HG03025 (cell line): Measurements from ENCODE around the gene COPE.

ENCODE experiments used
- ATAC-seq: cut with Tn5 transposase; IDR thresholded peaks from one replicate; pipeline ENCODE4 v1.9.1; 2021; ENCODE audit warnings: mild to moderate bottlenecking, moderate library complexity; ENCODE audit not compliant: unreplicated experiment, low FRiP score

The COPE gene

DNA sequence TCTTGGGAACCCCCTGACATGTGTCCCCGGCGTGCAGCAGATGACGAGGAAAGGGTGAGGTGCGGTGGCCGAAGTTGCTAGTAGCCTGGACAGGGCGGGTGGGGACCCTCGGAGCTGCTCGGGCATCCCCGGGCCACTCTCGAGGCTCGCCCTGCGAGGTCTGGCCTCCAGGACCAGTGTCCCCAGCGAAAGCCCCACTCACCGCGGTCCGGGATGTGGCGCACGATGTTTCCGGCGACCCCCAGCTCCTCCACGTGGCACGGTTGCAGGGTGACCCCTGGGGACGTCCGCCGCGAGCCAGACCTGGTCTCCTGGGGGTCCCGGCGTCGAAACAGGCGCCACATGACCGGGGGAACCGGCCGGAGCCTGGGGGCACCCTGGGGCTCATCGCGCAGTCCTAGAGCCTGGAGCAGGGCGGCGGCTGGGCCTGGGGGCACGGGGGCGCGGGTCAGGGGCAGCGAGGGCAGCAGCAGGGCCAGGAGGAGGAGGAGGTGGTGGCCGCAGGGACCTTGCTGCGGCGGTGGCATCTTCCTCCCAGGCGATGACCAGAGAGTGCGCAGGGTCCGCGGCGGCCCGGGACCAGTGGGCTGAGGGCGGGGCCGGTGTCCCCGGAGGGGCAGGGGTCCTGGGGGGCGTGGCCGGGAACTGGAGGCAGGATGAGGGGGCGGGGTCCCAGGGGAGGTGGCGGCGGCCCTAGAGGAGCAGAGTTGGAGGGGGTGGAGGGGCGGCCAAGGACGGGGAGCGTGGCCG is 49.2 kb downstream of the COPE start:
- ATAC-seq: no peak

DNA sequence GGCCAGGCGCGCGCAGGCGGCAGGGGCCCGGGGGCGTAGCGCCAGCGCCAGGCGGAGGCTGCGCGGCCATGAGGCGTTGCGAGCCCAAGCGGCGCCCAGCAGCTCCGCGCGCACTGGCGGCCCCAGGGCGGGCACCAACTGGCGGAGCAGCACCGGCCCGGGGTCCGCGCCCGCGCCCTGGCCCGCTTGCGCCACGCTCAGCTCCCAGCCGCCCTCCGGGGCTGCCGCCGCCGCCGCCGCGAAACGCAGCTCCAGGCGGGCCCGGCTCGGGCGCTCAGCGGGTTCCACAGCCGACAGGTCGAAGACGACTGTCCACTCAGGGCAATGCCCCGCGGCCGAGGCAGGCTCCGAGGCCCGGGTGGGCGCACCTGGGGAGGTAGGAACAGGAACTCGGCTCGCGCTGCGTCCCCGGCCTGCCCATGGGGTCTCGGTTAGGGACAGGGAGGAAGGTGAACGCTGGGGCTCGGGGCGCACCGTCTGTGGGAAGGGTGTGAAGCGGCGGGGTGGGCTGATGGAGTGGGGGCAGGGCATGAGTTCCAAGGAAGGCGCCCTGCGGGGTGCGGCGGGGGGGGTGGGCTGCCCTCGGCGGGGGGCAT is 50.1 kb downstream of the COPE start:
- no peak for ATAC-seq

- ATAC-seq: no peak
These were observed 50.7 kb downstream of the COPE start for GRCh38 chr19:18868380-18869022.

DNA sequence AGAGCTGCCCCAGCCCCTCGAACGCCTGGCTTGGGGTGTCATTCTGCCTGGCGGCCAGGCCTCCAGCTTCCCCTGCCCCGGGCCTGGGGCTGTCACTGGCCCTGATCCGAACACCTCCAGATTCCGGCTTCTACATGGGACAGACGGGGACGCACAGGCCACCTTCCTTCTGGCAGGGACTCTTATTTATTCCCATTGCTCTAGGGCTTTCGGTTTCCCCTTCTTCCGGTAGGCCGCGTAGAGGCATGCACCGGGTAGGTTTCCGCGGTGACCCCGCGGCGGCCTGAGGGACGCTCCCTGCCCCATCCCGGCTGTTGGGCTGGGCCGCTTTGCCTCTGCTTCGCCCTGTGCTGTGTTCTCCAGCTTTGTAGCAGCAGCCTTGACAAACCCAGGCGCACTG is 51.4 kb downstream of the COPE start:
- ATAC-seq: no peak

- ATAC-seq: no peak
These were observed 52.0 kb downstream of the COPE start for GRCh38 chr19:18867199-18867598.

DNA sequence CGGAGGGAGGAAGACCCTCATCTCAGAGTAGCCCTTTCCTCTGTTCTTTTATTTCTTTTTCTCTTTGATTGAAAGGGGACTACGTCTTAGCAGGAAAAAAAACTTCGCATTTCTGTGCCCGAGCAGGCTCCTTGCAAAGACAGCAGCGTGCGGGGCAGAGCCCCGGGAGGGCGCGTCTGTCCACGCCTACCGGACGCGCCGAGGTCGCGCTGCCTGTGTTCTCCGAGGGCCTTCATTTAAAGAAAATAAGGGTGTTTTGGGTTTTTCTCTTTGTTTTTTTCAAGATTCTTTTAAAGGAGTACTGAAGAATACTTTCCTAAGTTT is 52.4 kb downstream of the COPE start:
- ATAC-seq: no peak

DNA sequence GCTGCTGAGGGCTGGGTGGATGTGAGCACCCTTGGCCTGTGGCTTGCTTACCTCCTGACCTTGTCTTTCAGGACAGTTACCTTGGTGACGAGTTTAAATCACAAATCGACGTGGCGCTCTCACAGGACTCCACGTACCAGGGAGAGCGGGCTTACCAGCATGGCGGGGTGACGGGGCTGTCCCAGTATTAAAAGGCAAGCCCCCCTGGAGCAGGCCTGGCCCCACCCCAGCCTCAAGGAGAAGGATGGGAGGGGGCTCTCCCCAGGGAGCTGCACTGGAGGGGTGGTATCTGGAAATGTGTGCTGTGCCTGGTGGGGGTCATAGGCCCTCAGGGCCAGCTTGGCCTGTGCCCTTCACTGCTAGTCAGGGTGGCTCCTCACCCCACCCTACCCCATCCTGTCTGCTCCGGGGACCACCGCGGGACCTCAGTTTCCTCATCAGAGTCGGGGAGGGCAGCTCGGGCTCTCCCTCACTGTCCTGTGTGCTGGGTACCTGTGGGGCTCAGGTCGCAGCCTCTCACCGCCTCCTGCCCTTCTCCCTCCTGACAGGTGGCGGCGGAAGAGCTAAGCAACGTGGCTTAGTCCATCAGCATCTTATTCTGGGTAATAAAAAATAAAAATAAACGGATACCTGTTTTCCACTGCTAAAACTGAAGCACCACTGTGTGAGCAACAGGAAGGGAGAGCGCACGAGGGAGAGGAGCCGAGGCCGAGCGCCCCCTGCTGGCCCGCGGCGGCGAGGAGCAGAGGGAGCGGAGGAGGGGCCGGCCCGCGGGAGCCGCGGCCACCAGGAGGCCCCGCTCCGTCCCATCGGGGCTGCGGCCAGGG is 53.0 kb downstream of the COPE start:
- ATAC-seq: no peak

GRCh38 chr19:18865106-18865972 is 53.8 kb downstream of the COPE start:
- ATAC-seq: no peak

DNA sequence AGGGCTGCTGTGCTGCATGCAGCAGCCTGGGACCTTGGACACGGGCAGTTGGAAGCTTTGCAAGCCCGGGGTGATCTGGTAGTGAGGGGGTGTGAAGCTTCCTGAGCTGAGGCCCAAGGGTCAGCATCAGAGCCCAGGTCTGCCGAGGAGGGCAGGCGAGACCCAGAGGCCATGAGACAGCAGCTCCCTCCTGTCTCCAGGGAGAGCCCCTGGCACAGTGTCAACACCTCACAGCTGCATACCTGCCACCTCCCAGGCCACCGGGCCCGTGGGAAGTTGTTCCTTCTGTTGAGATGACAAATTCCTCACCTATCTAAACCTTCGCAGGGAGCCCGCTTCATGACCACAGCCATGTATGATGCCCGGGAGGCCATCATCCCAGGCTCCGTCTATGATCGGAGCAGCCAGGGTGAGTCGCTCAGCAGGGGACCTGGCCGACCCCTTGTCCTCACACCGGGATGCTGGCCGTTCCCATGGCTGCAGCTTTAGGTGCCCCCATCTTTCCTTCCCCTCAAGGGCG is 55.3 kb downstream of the COPE start:
- ATAC-seq: no peak

GRCh38 chr19:18862976-18863842 is 56.0 kb downstream of the COPE start:
- ATAC-seq: no peak

DNA sequence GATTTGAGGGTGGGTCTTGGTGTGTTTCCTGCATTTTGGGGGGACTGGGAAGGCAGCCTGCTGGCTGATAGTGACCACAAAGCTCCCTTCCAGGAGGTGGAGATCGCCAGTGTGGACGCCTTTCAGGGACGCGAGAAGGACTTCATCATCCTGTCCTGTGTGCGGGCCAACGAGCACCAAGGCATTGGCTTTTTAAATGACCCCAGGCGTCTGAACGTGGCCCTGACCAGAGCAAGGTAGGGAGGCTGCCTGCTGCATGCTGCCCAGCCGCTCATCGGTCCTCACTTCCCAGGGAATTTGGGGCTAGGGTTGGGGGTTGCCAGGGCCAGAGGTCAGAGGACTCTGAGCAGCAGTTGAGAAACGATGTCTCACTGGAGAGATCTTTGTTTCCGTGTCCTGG is 57.3 kb downstream of the COPE start:
- no peak for ATAC-seq

DNA sequence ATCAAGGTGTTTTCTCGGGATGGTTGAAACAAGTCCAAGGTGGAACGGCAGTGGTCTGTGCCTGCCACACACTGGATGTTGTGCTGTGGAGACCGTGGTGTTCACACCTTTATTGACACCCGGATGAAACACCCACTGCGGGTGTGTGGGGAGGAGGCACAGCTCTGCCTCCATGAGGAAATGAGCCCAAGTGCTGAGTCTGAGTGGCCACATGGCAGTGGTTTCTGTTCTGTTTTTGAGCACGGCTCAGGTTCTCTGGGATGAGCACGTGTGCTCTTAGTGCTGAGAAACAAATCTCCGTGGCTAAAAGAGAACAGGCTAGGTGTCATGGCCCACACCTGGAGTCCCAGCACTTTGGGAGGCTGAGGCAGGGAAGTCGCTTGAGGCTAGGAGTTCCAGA is 58.0 kb downstream of the COPE start:
- no peak for ATAC-seq

DNA sequence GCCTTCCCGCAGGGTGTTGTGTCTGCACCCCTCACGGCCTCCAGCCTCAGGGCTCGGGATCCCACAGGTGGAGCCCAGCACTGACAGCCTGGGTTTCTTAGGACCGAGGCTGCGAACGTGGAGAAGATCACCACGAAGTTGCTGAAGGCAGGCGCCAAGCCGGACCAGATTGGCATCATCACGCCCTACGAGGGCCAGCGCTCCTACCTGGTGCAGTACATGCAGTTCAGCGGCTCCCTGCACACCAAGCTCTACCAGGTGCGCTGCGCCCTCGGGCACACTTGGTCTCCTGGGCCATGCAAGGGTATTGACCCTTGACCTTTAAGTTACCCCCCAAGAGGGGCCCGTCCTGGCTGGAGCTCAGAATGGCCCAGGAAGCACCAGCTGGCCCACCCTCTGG is 58.5 kb downstream of the COPE start:
- no peak for ATAC-seq

DNA sequence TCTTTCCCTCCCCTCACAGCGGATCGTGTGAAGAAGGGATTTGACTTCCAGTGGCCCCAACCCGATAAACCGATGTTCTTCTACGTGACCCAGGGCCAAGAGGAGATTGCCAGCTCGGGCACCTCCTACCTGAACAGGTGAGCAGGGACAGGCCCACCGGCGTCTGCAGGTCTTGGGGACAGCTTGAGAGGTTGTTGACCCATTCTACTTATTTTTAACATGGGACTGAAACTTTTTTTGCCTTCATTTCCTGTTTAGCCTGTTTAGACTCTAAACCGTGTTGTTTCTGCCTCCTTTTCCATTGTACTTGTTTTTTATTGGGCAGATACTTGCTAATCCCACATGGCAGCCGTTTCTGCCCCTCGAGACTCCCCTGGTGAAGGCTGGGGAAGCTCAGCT is 58.9 kb downstream of the COPE start:
- ATAC-seq: no peak

DNA sequence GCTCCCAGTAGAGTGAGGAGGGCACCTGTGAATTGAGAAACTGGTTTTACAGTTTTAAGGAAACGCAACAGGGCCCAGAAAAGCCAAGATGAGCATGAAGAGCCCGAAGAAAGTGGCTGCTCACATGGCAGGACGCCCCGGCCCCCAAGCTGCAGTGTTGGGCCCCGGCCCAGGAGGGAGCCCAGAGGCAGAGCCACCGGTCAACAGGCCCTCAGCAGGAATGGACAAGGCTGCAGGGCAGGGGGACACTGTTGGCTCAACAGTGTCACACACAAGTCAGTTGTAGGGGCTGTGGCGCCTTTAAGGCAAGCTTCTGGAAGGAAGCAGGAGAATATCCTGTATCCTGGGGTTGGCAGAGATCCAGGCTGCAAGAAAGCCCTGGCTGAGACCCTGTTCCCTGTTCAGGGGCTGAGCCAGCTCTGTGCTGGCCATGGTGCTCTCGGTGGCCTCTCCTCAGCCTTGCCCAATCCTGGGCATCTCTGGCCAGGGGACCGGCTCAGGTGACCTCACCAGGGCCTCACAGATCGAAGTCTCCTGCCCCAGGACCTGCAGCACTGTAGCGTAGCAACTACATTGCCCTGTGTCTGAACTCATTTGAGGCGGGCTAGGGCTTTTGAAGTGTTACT is 59.4 kb downstream of the COPE start:
- ATAC-seq: no peak

- no peak for ATAC-seq
These were observed 60.1 kb downstream of the COPE start for GRCh38 chr19:18858906-18859646.

- ATAC-seq: no peak
These were observed 62.0 kb downstream of the COPE start for GRCh38 chr19:18857223-18857622.
